Measurements from ENCODE around the gene PCLO.

- TF ChIP-seq POLR2A (IDR thresholded peaks at IDR 0.05) (no peak), CTCF (IDR thresholded peaks at IDR 0.05) (no peak)
Observed at GRCh38 chr7:82778021-82778420, 384.7 kb downstream of the PCLO start.
